Measurements from ENCODE around the gene SCUBE2.

DNA sequence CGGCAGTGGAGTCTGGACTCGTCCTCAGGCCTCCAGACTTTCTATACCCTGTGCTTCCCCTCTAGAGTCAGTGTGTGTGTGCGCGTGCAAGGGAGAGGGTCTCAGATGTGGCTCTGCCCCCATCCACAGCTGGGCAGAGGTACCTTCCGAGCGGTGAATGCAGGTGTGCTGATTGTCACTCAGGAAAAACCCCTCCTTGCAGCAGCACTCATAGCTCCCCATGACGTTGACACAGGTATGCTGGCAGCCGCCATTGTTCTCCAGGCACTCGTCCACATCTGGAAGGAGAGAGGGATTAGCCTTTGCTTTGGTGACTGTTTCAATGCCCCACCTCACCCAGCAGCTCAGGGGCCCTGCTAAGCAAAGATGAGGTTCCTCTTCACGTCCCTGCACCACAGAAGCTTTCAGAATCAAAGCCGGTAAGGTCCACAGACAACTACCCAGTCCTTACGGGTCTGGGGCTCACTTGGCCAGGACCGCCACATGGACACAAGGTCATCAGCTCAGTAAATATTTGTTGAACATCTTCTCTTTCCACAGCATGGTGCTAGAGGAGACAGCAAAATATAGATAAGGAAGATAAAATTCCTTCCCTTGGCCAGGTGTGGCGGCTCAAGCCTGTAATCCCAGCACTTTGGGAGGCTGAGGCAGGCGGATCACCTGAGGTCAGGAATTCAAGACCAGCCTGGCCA, 16.9 kb downstream of the SCUBE2 start:
- TF ChIP-seq RAD21 (IDR thresholded peaks at IDR 0.05; ENCODE audit: low read length) (no peak), POLR2A (IDR thresholded peaks at IDR 0.05; ENCODE audit: low read depth, low read length) (no peak), MAZ (IDR thresholded peaks at IDR 0.05; ENCODE audit: borderline replicate concordance, low read depth, low read length) (no peak)
- TF ChIP-seq, protein P1, sequence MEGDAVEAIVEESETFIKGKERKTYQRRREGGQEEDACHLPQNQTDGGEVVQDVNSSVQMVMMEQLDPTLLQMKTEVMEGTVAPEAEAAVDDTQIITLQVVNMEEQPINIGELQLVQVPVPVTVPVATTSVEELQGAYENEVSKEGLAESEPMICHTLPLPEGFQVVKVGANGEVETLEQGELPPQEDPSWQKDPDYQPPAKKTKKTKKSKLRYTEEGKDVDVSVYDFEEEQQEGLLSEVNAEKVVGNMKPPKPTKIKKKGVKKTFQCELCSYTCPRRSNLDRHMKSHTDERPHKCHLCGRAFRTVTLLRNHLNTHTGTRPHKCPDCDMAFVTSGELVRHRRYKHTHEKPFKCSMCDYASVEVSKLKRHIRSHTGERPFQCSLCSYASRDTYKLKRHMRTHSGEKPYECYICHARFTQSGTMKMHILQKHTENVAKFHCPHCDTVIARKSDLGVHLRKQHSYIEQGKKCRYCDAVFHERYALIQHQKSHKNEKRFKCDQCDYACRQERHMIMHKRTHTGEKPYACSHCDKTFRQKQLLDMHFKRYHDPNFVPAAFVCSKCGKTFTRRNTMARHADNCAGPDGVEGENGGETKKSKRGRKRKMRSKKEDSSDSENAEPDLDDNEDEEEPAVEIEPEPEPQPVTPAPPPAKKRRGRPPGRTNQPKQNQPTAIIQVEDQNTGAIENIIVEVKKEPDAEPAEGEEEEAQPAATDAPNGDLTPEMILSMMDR (conservative IDR thresholded peaks at IDR 0.05; ENCODE audit: low read depth, low read length) = no peak

Measured in IMR-90 (cell line).